NB4 (cell line): Measurements from ENCODE around the gene BAG5.

Source experiments
- DNase-seq: peaks from one replicate; pipeline ENCODE4 v3.0.0; 2010; ENCODE audit warnings: low read depth
- H3K4me3 ChIP-seq: one replicate; pipeline ENCODE4 v1.5.1; 2011; ENCODE audit warnings: mild to moderate bottlenecking, low read depth, low read length, moderate library complexity
- MYC ChIP-seq: IDR thresholded peaks from 2 replicates; pipeline ENCODE4 v1.6.1; 2011; ENCODE audit warnings: low read depth, low read length
- POLR2A ChIP-seq: IDR thresholded peaks from 2 replicates; pipeline ENCODE4 v1.6.1; 2011; ENCODE audit warnings: mild to moderate bottlenecking; ENCODE audit not compliant: insufficient read length; ENCODE audit errors: extremely low read depth
- TF ChIP-seq, protein P1 (sequence below): IDR thresholded peaks from 2 replicates; pipeline ENCODE4 v1.6.1; 2011; ENCODE audit warnings: low read depth, low read length
- TF ChIP-seq, protein P2 (sequence below): IDR thresholded peaks from one replicate; pipeline ENCODE4 v1.5.1; 2012; ENCODE audit warnings: low read depth, low read length

BAG5 gene

DNA sequence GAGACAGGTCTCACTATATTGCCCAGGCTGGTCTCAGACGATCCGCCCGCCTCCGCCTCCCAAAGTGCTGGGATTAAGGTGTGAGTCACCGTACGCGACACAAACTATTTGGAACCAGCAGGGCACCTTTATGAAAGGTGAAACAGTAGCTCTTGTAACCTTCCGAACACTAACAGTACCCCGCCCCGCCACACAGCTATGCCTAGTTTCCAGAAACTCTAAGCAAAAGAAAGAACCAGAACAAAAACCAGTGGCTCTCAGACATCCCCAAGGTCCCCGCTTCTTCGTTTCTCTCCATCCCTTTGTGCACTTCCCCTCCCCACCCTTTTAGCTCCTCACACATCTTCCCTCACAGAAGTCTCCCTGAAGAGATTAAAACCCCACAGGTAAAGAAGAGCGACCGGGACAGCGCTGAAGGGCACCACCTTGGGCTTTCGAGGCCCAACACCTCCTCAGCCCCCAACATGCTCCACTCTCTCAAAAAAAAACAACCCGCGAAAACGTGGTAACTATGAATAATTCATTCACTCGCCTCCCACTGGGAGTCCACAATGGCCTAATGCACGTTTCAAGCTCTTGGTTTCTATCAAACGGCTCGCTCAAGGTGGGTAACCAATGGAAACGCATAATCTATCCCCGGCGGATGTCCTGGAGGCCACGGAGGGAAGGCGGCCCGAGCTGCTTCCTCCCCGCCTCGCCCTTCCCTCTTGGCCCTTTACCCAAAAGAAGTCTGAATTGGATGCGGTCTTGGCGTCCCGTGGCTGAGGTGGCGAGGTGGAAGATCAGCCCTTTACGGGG lies 877 bp downstream of the BAG5 start:
- peak; percentile 70 for DNase-seq
- H3K4me3 ChIP-seq = peak overlapping the region; percentile 84
- TF ChIP-seq, protein P1, sequence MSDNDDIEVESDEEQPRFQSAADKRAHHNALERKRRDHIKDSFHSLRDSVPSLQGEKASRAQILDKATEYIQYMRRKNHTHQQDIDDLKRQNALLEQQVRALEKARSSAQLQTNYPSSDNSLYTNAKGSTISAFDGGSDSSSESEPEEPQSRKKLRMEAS = peak; percentile 28; the same call in 1 of the 2 replicates
- TF ChIP-seq, protein P2, sequence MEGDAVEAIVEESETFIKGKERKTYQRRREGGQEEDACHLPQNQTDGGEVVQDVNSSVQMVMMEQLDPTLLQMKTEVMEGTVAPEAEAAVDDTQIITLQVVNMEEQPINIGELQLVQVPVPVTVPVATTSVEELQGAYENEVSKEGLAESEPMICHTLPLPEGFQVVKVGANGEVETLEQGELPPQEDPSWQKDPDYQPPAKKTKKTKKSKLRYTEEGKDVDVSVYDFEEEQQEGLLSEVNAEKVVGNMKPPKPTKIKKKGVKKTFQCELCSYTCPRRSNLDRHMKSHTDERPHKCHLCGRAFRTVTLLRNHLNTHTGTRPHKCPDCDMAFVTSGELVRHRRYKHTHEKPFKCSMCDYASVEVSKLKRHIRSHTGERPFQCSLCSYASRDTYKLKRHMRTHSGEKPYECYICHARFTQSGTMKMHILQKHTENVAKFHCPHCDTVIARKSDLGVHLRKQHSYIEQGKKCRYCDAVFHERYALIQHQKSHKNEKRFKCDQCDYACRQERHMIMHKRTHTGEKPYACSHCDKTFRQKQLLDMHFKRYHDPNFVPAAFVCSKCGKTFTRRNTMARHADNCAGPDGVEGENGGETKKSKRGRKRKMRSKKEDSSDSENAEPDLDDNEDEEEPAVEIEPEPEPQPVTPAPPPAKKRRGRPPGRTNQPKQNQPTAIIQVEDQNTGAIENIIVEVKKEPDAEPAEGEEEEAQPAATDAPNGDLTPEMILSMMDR = no peak
- TF ChIP-seq MYC (0 out of 2 replicates have a peak, but pooled peaks have one; percentile 19), POLR2A (no peak)

DNA sequence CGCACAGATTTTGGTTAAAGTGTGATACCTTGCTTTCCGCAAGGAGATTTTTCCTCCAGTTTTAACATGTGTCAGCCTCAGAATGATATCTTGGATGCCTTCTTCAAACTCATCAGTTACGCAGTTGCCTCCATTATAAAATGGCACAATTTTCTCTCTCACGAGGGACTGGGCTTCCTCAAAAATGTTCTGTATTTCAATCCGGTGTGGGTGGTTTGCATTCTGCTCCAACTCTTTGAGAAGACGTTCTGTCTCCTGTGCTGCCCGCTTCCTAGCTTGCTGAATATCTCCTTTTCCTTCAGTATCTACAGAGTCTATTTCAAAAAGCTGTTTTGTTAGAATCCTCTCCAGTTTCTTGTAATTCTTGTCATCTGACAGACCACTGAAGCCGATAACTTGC lies 1.8 kb downstream of the BAG5 start:
- DNase-seq = no peak
- TF ChIP-seq, protein P2 = no peak
- TF ChIP-seq, protein P1 = no peak
- TF ChIP-seq POLR2A = no peak
- no peak for TF ChIP-seq MYC
- H3K4me3 ChIP-seq = peak overlapping the region; percentile 84

DNA sequence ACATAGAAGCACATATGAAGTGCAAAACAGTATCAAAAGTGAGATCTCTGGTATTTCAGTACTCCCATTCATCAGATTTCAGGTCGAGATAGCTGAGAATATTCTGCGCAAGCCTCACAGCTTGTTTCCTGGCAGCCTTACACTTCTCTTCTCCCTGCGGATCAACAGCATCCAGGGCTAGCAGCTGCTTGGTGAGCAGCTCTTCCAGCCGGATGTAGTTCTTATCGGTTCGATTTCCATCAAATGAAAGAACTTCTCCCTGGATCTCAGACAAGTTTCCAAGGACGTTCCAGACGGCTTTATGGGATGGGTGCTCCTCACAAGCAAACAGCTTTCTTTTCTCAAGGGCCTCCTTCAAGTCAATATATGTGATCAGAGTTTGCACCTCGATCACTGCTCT lies 2.7 kb downstream of the BAG5 start:
- no peak for DNase-seq
- TF ChIP-seq, protein P1 = no peak
- TF ChIP-seq, protein P2 = no peak
- TF ChIP-seq MYC = no peak
- no peak for TF ChIP-seq POLR2A
- no peak overlapping the region for H3K4me3 ChIP-seq

DNA sequence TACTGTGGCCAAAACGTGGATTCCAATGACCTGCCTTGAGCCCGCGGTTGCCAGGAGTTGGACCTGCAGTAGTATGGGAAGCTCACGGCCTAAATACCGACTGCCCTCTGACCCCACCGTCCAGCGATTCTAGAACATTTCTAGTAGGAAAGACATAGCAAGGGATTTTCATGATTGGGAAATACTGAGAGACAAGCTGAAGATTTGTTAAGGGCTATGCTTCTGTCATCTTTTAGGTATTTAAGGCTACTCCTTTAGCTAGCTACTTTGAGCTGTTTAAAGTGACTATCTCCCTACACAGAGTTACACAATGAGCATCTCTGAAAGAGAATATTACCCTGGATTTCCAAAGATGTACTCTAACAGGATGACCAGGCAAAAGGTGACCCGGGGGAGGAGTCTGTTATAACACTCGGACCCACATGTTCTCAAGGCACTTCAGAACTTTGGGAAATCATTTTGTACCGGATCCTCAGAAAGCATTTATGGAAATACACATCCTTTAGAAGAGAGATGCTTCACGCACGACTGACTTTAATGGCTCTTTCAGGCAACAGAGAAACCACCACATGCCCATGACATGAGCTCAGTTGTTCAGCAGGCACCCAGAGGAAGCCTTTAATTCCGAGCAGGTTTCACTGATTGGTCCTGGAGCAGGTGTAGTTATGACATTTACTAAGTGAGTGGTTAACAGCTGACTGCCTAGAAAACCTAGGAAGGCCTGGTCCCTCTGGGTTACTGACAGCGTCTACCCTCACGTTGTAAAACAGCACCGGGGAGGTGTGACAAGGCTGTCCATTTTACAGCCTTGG lies 4.2 kb downstream of the BAG5 start:
- DNase-seq = no peak
- TF ChIP-seq, protein P2 = no peak
- TF ChIP-seq MYC = no peak
- TF ChIP-seq, protein P1 = no peak
- no peak for TF ChIP-seq POLR2A
- H3K4me3 ChIP-seq = no peak overlapping the region

DNA sequence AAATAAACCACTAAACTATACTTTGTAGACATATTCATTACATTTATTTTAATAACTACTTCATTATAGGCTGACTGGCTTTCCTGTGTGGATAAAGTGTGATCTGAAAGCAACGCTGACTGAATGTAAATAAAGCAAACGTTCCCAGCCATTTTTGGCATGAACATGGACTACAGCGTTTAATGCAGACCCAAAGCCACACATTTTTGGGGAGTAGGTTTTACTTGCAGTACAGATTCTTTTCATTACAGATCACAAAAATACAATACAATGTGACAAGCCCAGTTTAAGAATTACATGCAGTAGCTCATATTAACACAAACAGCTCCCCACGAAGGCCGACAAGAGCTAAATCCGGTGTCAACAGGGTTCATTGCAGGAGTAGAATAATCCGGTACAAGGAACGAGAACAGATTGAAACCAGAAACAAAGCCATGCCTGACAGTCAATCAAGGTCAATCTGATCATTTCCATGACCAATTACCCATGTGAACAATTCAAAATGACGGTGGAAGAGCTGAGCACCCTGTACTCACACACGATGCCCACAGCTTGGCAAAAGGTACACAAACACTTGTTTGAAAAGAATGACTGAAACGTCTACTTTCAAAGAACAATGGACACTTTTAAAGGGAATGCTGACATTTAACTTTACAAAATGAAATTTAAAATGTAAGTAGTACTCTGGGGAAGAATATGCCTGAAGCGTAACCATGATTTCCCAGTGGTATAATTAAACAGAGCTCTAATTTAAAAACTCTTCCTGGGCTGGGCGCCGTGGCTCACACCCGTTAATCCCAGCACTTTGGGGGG lies 5.3 kb downstream of the BAG5 start:
- no peak overlapping the region for H3K4me3 ChIP-seq
- TF ChIP-seq, protein P2 = no peak
- TF ChIP-seq MYC = no peak
- no peak for TF ChIP-seq POLR2A
- TF ChIP-seq, protein P1 = no peak
- no peak for DNase-seq
